ENCODE data around the gene PABPC4L.

Gene PABPC4L

DNA sequence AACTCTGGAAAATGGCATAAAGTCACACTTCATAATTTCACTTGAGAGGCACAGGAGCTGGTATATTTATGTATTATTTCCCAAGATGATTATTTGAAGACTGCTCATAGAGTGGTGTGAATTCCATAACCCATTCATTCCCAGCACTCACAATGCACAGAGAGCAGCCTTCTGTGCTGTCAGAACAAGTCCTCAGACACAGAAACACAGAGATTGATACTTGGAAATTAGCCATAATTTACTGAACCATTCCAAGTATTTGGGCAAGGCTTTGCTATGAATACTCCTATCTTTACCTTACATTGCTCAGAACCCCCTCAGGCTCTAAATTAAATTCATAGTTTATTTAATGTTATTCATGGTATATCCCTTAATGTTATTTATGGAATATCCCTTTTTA lies 53.6 kb downstream of the PABPC4L start:
- no peak for DNase-seq (ENCODE audit: low read depth, low spot score)
- H3K9ac ChIP-seq (ENCODE audit: insufficient read length), result no peak overlapping the region
- H3K9me3 ChIP-seq (ENCODE audit: low read depth, low read length), result no peaks in the 10 kb centered on the region
- TF ChIP-seq EZH2 (IDR thresholded peaks at IDR 0.05) (no peak), POLR2AphosphoS5 (IDR thresholded peaks at IDR 0.05; ENCODE audit: borderline replicate concordance, low read depth, low read length) (no peak), FOXP2 (optimal IDR thresholded peaks at IDR 0.05; ENCODE audit: control extremely low read depth, extremely low read length, insufficient read depth) (no peak)
- H3K4me3 ChIP-seq, result no peak overlapping the region
- H3K27ac ChIP-seq, result no peak overlapping the region
- no peaks in the 10 kb centered on the region for H3K36me3 ChIP-seq (ENCODE audit: insufficient read depth, low read length)
